Immature natural killer cell (primary cell): ENCODE data around the gene PRXL2B. TPM values are rescaled to one million over a fixed set of nuclear protein-coding genes. Genes with fewer than 3 reads are reported as not detected.
"Not testable (repeated sequence)": the region's sequence is repeated elsewhere in the genome, so short reads cannot be mapped to it uniquely, and the experiment has no call there.

Experiments
- DNase-seq, 3 donors: peaks; one replicate each; pipeline ENCODE4 v3.0.0; 2022; ENCODE audit warnings: mixed read lengths in 1 of 3
- H3K27ac Mint-ChIP-seq, 6 donors: one replicate each; pipeline ENCODE4 v1.8.0; 2020; ENCODE audit warnings: mixed read lengths in 6 of 6, mild to moderate bottlenecking in 5 of 6, inconsistent platforms in 4 of 6, moderate library complexity in 3 of 6
- H3K27me3 Mint-ChIP-seq, 3 donors: one replicate each; pipeline ENCODE4 v1.8.0; 2020 to 2021; ENCODE audit warnings: low read depth in 3 of 3, mild to moderate bottlenecking in 3 of 3, mixed read lengths in 3 of 3, moderate library complexity in 3 of 3, inconsistent platforms in 1 of 3
- H3K36me3 Mint-ChIP-seq, 3 donors: one replicate each; pipeline ENCODE4 v1.8.0; 2020; ENCODE audit warnings: mixed read lengths in 3 of 3, inconsistent platforms in 2 of 3, mild to moderate bottlenecking in 2 of 3
- H3K4me1 Mint-ChIP-seq, 2 donors: one replicate each; pipeline ENCODE4 v1.8.0; 2020; ENCODE audit warnings: inconsistent platforms in 2 of 2, mild to moderate bottlenecking in 2 of 2, mixed read lengths in 2 of 2, moderate library complexity in 1 of 2
- H3K4me3 Mint-ChIP-seq, 5 donors: one replicate each; pipeline ENCODE4 v1.8.0; 2020; ENCODE audit warnings: mild to moderate bottlenecking in 5 of 5, mixed read lengths in 5 of 5, inconsistent platforms in 3 of 5, moderate library complexity in 3 of 5
- H3K9me3 Mint-ChIP-seq, 6 donors: one replicate each; pipeline ENCODE4 v1.8.0; 2020; ENCODE audit warnings: mild to moderate bottlenecking in 6 of 6, mixed read lengths in 6 of 6, inconsistent platforms in 4 of 6, moderate library complexity in 3 of 6
- polyA plus RNA-seq, 3 donors: library from polyadenylated mRNA; unstranded; fragments of 300-500 nt; fragmentation: Illumina TruSeq; gene quantifications; one replicate each; pipeline ENCODE4 v1.2.3, GENCODE V29; 2021

PRXL2B gene
- polyA plus RNA-seq, 3 donors from 2014 or later, result 10.0 to 17.1 (median 13.6) TPM

- not testable (repeated sequence) for H3K9me3 Mint-ChIP-seq, DNase-seq
These were observed 39.2 kb downstream of the PRXL2B start for GRCh38 chr1:2625748-2626147.

GRCh38 chr1:2627746-2628145, 41.2 kb downstream of the PRXL2B start:
- Mint-ChIP-seq H3K27ac (no peak overlapping the region), H3K9me3 (peaks cover 0 to 5% (median 0%) of the 10 kb centered on the region in 6 donors), H3K4me3 (no peak overlapping the region), H3K4me1 (peaks cover 0 to 5% of the 10 kb centered on the region in 2 donors), H3K36me3 (no peaks in the 10 kb centered on the region), H3K27me3 (peaks cover 17 to 21% (median 19%) of the 10 kb centered on the region in 3 donors)
- no peak for DNase-seq

More at GRCh38 chr1:2625748-2626147, 39.2 kb downstream of the PRXL2B start:
- not testable (repeated sequence) for H3K4me1 Mint-ChIP-seq, H3K27ac Mint-ChIP-seq, H3K4me3 Mint-ChIP-seq, H3K36me3 Mint-ChIP-seq
- H3K27me3 Mint-ChIP-seq, result peaks cover 16 to 20% (median 19%) of the 10 kb centered on the region in 3 donors

GRCh38 chr1:2628191-2628932, 41.8 kb downstream of the PRXL2B start:
- H3K36me3 Mint-ChIP-seq, result no peaks in the 10 kb centered on the region
- peaks cover 0 to 5% of the 10 kb centered on the region in 2 donors for H3K4me1 Mint-ChIP-seq
- peaks cover 17 to 21% (median 19%) of the 10 kb centered on the region in 3 donors for H3K27me3 Mint-ChIP-seq
- DNase-seq, result no peak
- H3K9me3 Mint-ChIP-seq, result peaks cover 0 to 5% (median 0%) of the 10 kb centered on the region in 6 donors
- no peak overlapping the region for H3K27ac Mint-ChIP-seq
- H3K4me3 Mint-ChIP-seq, result no peak overlapping the region

GRCh38 chr1:2628933-2629626, 42.5 kb downstream of the PRXL2B start:
- Mint-ChIP-seq H3K4me3 (no peak overlapping the region), H3K27ac (no peak overlapping the region), H3K27me3 (peaks cover 19 to 20% (median 19%) of the 10 kb centered on the region in 3 donors), H3K36me3 (no peaks in the 10 kb centered on the region), H3K4me1 (peaks cover 0 to 5% of the 10 kb centered on the region in 2 donors), H3K9me3 (peaks cover 0 to 5% (median 0%) of the 10 kb centered on the region in 6 donors)
- DNase-seq, result no peak

GRCh38 chr1:2629627-2630497, 43.3 kb downstream of the PRXL2B start:
- Mint-ChIP-seq H3K4me1 (peaks cover 0 to 5% of the 10 kb centered on the region in 2 donors), H3K4me3 (no peak overlapping the region), H3K27ac (no peak overlapping the region), H3K36me3 (no peaks in the 10 kb centered on the region), H3K9me3 (peaks cover 0 to 5% (median 0%) of the 10 kb centered on the region in 6 donors), H3K27me3 (peaks cover 17 to 19% (median 19%) of the 10 kb centered on the region in 3 donors)
- no peak for DNase-seq

- peaks cover 0 to 5% of the 10 kb centered on the region in 2 donors for H3K4me1 Mint-ChIP-seq
- no peak overlapping the region for H3K27ac Mint-ChIP-seq
- no peak for DNase-seq
- H3K36me3 Mint-ChIP-seq, result no peaks in the 10 kb centered on the region
- peaks cover 15 to 21% (median 19%) of the 10 kb centered on the region in 3 donors for H3K27me3 Mint-ChIP-seq
- peaks cover 0 to 5% (median 0%) of the 10 kb centered on the region in 6 donors for H3K9me3 Mint-ChIP-seq
- no peak overlapping the region for H3K4me3 Mint-ChIP-seq
These were observed 44.0 kb downstream of the PRXL2B start for GRCh38 chr1:2630498-2631135.

GRCh38 chr1:2631136-2632050, 44.8 kb downstream of the PRXL2B start:
- Mint-ChIP-seq H3K4me3 (no peak overlapping the region), H3K9me3 (peaks cover 0 to 5% (median 0%) of the 10 kb centered on the region in 6 donors), H3K27me3 (peaks cover 7 to 19% (median 18%) of the 10 kb centered on the region in 3 donors), H3K4me1 (peaks cover 0 to 5% of the 10 kb centered on the region in 2 donors), H3K27ac (no peak overlapping the region), H3K36me3 (no peaks in the 10 kb centered on the region)
- DNase-seq, result no peak

GRCh38 chr1:2632051-2632430, 45.5 kb downstream of the PRXL2B start:
- Mint-ChIP-seq H3K36me3 (no peaks in the 10 kb centered on the region), H3K27me3 (peaks cover 7 to 15% (median 14%) of the 10 kb centered on the region in 3 donors), H3K27ac (no peak overlapping the region), H3K9me3 (peaks cover 0 to 5% (median 0%) of the 10 kb centered on the region in 6 donors), H3K4me1 (peaks cover 0 to 5% of the 10 kb centered on the region in 2 donors), H3K4me3 (no peak overlapping the region)
- DNase-seq, result no peak

GRCh38 chr1:2632561-2633361, 46.2 kb downstream of the PRXL2B start, which contains the start of gene MMEL1:
TSS of gene MMEL1 (minus strand) at chr1:2633016. CDS start at chr1:2629484, 3,532 bp downstream.
- H3K4me1 Mint-ChIP-seq, result peaks cover 0 to 5% of the 10 kb centered on the region in 2 donors
- H3K27ac Mint-ChIP-seq, result no peak within 1 kb of the TSS
- peaks cover 0 to 5% (median 0%) of the 10 kb centered on the region in 6 donors for H3K9me3 Mint-ChIP-seq
- DNase-seq, result no peak
- peaks cover 9 to 11% (median 10%) of the 10 kb centered on the region in 3 donors for H3K27me3 Mint-ChIP-seq
- no peak within 1 kb of the TSS for H3K4me3 Mint-ChIP-seq
- no peaks in the 10 kb centered on the region for H3K36me3 Mint-ChIP-seq

- Mint-ChIP-seq H3K9me3 (peaks cover 0 to 5% (median 0%) of the 10 kb centered on the region in 6 donors), H3K27ac (no peak overlapping the region), H3K36me3 (no peaks in the 10 kb centered on the region), H3K27me3 (peaks cover 7 to 10% (median 9%) of the 10 kb centered on the region in 3 donors), H3K4me3 (no peak overlapping the region), H3K4me1 (peaks cover 0 to 5% of the 10 kb centered on the region in 2 donors)
- no peak for DNase-seq
These were observed 46.9 kb downstream of the PRXL2B start for GRCh38 chr1:2633366-2633935.

GRCh38 chr1:2633936-2634491, 47.4 kb downstream of the PRXL2B start:
- Mint-ChIP-seq H3K4me1 (peaks cover 0 to 5% of the 10 kb centered on the region in 2 donors), H3K4me3 (no peak overlapping the region), H3K9me3 (peaks cover 0 to 5% (median 0%) of the 10 kb centered on the region in 6 donors), H3K27ac (no peak overlapping the region), H3K36me3 (no peaks in the 10 kb centered on the region), H3K27me3 (peaks cover 7 to 10% (median 9%) of the 10 kb centered on the region in 3 donors)
- no peak for DNase-seq
